ENCODE measurements around the gene MCF2L2. TPM values are rescaled to one million over a fixed set of nuclear protein-coding genes. Genes with fewer than 3 reads are reported as not detected.

Gene MCF2L2
- total RNA-seq, 6 experiments from 2014 or later = 0.14 TPM; not detected in 5

DNA sequence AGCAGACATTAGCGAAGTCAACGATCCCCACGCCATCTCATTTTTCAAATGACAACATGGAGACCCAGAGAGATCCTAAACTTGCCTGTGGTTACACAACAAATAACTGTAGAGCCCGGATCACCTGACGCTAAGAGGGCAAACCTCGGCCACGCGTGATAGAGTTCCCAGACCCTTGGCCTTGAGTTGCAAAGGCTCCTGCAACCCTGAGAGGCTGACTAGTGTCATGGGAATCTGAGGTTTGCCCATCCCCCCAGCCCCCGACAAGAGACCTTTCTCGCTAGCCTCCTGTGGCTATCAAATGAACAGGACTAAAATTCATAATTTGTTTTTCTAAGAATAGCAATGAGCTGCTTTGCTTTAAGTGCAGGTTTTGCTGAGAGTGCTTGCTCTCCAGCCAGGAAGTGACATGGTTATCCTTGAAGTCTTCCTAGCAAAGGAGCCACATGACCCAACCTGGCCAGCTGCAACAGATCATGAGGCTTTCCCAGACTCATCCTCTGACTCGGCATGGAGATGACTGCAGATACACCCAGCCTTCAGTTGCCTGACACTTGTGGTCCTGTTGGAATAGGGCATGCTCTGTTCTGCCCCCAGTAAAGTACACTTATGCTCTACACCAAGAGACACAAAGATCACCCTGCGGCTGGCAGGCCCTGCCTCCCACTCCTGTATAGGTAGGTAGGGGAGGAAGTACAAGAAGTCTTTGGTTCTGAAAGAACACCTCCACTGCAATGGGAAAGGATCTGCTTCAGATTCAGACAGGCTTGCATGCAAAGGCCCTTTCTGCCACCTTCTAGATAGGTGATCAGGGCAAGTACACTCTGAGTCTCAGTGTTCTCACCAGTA lies 36.0 kb downstream of the MCF2L2 start:
- no peak overlapping the region for H3K27ac Mint-ChIP-seq
- H3K9me3 Mint-ChIP-seq = no peaks in the 10 kb centered on the region
- H3K36me3 Mint-ChIP-seq (ENCODE audit: low read depth) = no peaks in the 10 kb centered on the region
- TF ChIP-seq, protein P1, sequence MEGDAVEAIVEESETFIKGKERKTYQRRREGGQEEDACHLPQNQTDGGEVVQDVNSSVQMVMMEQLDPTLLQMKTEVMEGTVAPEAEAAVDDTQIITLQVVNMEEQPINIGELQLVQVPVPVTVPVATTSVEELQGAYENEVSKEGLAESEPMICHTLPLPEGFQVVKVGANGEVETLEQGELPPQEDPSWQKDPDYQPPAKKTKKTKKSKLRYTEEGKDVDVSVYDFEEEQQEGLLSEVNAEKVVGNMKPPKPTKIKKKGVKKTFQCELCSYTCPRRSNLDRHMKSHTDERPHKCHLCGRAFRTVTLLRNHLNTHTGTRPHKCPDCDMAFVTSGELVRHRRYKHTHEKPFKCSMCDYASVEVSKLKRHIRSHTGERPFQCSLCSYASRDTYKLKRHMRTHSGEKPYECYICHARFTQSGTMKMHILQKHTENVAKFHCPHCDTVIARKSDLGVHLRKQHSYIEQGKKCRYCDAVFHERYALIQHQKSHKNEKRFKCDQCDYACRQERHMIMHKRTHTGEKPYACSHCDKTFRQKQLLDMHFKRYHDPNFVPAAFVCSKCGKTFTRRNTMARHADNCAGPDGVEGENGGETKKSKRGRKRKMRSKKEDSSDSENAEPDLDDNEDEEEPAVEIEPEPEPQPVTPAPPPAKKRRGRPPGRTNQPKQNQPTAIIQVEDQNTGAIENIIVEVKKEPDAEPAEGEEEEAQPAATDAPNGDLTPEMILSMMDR (IDR thresholded peaks at IDR 0.05) = no peak
- no peaks in the 10 kb centered on the region for H3K4me1 Mint-ChIP-seq (ENCODE audit: low read depth)
- no peak overlapping the region for H3K4me3 Mint-ChIP-seq
- DNase-seq = no peak
- H3K27me3 Mint-ChIP-seq (ENCODE audit: insufficient read depth) = peaks cover 31% of the 10 kb centered on the region

DNA sequence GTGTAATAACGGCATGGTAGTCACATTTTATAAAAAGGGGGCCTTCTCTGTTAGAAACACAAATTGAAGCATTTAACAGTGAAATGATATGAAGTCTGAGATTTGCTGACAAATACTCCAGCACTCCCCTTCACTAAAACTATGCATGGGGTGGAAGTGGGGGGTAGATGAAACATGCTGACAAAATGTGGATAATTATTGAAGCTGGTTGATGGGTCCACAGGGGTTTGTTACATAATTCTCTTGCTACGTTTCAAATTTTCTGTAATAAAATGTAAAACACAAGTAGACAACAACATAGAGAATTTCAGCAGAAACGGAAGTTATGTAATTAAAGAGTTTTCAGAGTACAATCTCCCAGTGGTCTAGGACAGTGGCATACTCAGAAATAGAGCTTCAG lies 37.0 kb downstream of the MCF2L2 start:
- Mint-ChIP-seq H3K4me3 (no peak overlapping the region), H3K9me3 (no peaks in the 10 kb centered on the region), H3K27me3 (ENCODE audit: insufficient read depth) (peaks cover 31% of the 10 kb centered on the region), H3K27ac (no peak overlapping the region), H3K4me1 (ENCODE audit: low read depth) (no peaks in the 10 kb centered on the region), H3K36me3 (ENCODE audit: low read depth) (no peaks in the 10 kb centered on the region)
- TF ChIP-seq, protein P1 (IDR thresholded peaks at IDR 0.05) = no peak
- DNase-seq = no peak

DNA sequence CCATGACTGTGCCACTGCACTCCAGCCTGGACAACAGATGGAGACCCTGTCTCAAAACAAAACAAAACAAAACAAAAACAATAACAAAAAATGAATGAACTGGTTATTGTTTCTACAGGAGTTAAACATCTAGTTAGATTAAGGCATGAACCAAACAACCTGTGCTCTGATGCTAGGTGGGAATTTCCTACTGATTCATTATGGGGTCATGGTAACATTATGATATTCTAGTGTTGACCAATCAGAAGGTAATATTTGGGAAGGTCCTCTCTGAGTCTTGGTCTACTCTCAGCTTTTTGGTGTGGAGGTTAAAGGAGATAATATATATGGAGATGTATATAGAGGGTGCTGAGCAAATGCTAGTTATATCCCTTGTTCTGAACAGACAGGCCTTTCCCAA lies 37.6 kb downstream of the MCF2L2 start:
- no peaks in the 10 kb centered on the region for H3K36me3 Mint-ChIP-seq (ENCODE audit: low read depth)
- no peaks in the 10 kb centered on the region for H3K9me3 Mint-ChIP-seq
- TF ChIP-seq, protein P1 (IDR thresholded peaks at IDR 0.05) = no peak
- DNase-seq = no peak
- H3K4me1 Mint-ChIP-seq (ENCODE audit: low read depth) = peaks cover 2% of the 10 kb centered on the region
- no peak overlapping the region for H3K27ac Mint-ChIP-seq
- H3K27me3 Mint-ChIP-seq (ENCODE audit: insufficient read depth) = peaks cover 28% of the 10 kb centered on the region
- H3K4me3 Mint-ChIP-seq = no peak overlapping the region

DNA sequence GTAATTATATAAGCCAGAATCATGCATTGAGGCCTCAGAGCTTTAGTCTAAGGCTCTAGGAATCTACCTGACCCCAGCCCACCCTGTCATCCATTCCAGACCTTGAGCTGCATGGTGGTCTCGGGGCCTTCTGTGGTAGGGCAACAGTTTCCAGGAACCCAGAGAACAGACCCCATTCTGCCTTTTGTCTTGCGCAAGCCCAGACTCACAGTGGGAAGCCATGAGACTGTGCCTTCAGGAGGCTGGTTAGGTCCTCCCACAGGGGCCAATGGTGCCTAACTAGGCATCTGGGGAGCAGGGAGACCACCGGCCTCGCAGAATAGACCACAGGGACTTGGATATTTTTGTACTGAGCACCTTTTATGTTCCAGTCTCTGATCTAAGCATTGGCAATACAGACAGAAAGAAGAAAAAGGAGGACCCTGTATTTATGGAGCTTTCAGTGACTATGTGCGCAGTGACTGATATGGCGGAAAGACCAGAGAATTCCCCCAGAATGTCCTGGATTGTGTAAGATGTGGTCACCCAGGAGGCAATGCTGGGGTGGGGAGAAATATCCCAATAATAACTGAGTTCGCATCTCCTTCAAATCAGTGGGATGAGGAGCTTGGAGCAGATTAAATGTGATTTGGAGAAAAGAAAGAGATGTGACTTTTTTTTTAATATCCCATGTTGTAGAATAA lies 40.1 kb downstream of the MCF2L2 start:
- no peaks in the 10 kb centered on the region for H3K36me3 Mint-ChIP-seq (ENCODE audit: low read depth)
- peaks cover 6% of the 10 kb centered on the region for H3K4me1 Mint-ChIP-seq (ENCODE audit: low read depth)
- no peak overlapping the region for H3K27ac Mint-ChIP-seq
- TF ChIP-seq, protein P1 (IDR thresholded peaks at IDR 0.05) = no peak
- H3K9me3 Mint-ChIP-seq = no peaks in the 10 kb centered on the region
- no peak overlapping the region for H3K4me3 Mint-ChIP-seq
- DNase-seq = no peak
- peaks cover 20% of the 10 kb centered on the region for H3K27me3 Mint-ChIP-seq (ENCODE audit: insufficient read depth)

DNA sequence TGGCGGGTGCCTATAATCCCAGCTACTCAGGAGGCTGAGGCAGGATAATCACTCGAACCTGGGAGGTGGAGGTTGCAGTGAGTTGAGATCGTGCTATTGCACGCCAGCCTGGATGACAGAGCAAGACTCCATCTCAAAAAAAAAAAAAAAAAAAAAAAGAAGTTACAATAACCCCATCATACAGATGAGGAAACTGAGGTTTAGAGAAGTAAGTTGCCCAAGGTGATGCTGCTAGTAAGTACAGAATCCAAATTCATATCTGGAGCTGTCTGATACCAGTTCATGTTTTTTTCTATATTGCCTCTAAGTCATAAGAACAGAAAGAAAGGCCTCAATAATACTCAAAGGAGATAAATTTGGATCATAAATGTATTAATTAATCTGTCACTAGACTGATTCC lies 40.6 kb downstream of the MCF2L2 start:
- no peak overlapping the region for H3K27ac Mint-ChIP-seq
- H3K36me3 Mint-ChIP-seq (ENCODE audit: low read depth) = no peaks in the 10 kb centered on the region
- peaks cover 6% of the 10 kb centered on the region for H3K4me1 Mint-ChIP-seq (ENCODE audit: low read depth)
- H3K4me3 Mint-ChIP-seq = no peak overlapping the region
- peaks cover 17% of the 10 kb centered on the region for H3K27me3 Mint-ChIP-seq (ENCODE audit: insufficient read depth)
- no peaks in the 10 kb centered on the region for H3K9me3 Mint-ChIP-seq
- TF ChIP-seq, protein P1 (IDR thresholded peaks at IDR 0.05) = no peak
- no peak for DNase-seq
